Measurements from ENCODE around the gene PCDHGA11. TPM values are rescaled to one million over a fixed set of nuclear protein-coding genes. Genes with fewer than 3 reads are reported as not detected.

PCDHGA11 gene
- total and polyA plus RNA-seq, 10 of the 15 experiments (the other 5 are each of a cell fraction or from before 2014, with no cell fraction given), result 0.21 to 3.4 (median 2.2) TPM

- TF ChIP-seq ZNF207 (IDR thresholded peaks at IDR 0.05; ENCODE audit: borderline replicate concordance) (no peak), PRDM15 (CRISPR knock-in tag; IDR thresholded peaks at IDR 0.05) (no peak), ZBTB33 (IDR thresholded peaks at IDR 0.05) (no peak), USF1 (IDR thresholded peaks at IDR 0.05; ENCODE audit: borderline replicate concordance, extremely low read length, insufficient read depth, low read depth, low read length) (no peak), ZBTB40 (IDR thresholded peaks at IDR 0.05; ENCODE audit: borderline replicate concordance) (no peak), SIX5 (IDR thresholded peaks at IDR 0.05; ENCODE audit: low read depth, low read length, severe bottlenecking) (no peak), CBX5 (IDR thresholded peaks at IDR 0.05; ENCODE audit: low read depth) (peak; percentile 84; the same call in 1 of the 2 replicates), RB1 (IDR thresholded peaks at IDR 0.05; ENCODE audit: borderline replicate concordance) (peak; percentile 25; the same call in 1 of the 2 replicates), PKNOX1 (IDR thresholded peaks at IDR 0.05) (no peak), PAX5 (IDR thresholded peaks at IDR 0.05; ENCODE audit: borderline replicate concordance, low read depth, low read length) (no peak), E4F1 (IDR thresholded peaks at IDR 0.05; ENCODE audit: borderline replicate concordance, partially characterized antibody) (no peak), BCL11A (IDR thresholded peaks at IDR 0.05; ENCODE audit: low read depth, low read length) (no peak)
Observed at GRCh38 chr5:141420855-141421488, at the start of gene PCDHGA11 (continued).
